ENCODE results near the gene XIAP. TPM values are rescaled to one million over a fixed set of nuclear protein-coding genes. Genes with fewer than 3 reads are reported as not detected.
"Not testable (repeated sequence)": the region's sequence is repeated elsewhere in the genome, so short reads cannot be mapped to it uniquely, and the experiment has no call there.

XIAP gene
- 17.0 TPM for polyA plus RNA-seq (2013, experiment 1 of 2)
- 20.9 TPM for polyA plus RNA-seq (2013, experiment 2 of 2)

DNA sequence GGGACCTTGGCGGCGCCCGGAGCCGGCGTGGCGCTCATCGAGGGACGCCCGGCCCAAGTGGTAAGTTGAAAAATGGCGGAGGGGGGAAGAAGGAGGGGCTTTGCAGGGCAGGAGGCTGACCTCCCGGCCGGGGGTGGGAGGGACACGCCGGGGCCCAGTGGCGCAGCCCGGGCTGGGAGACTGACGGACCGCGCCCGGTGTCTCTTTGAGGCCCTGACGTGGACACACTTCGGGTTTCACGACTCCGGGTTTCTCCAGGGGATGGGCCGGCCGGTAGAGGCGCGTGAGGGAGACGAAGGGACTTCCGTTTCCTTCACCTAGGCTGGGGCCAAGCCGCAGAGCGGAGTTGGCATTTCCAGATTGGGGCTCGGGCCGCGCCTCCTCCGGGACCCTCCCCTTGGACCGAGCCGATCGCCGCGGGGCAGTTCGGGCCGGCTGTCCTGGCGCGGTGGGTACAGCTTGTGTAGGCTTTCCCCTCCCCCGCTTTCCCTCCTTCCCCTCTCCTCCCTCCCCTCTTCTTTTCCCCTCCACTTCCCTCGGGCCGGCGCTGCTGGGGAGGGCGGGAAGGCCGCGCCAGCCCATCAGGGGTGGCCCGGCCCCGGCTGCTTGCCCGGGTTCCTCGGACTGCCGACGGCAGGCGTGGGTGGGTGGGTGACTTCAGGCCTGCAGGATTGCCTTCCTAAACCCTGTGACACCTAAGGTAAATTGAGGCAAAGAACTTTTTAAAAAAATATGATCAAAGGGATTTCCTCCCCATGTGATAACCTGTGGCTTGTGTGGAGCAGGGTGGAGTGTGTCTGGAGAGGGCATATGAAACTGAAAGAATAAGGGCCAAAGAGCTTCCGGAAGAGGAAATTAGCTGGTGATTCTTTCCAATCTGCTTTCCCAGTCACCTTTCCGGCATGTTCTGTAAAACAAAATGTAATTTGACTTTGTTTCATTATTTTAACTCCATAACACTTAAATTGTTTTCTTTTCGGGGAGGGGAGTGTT, at the start of gene XIAP:
XIAP (plus strand) TSS at position 208 of the 993 bp plus-strand sequence. CDS start 25,610 bp downstream, outside the sequence.
- Histone ChIP-seq H3K4me3 (ENCODE audit: insufficient read depth in 1 of 2, low read depth in 1 of 2, low read length in 2 of 2) (peak within 1 kb of the TSS; percentile 68 to 78), H2AFZ (ENCODE audit: low read depth, low read length) (no peak within 1 kb of the TSS), H3K27me3 (ENCODE audit: control insufficient read depth in 1 of 2, insufficient read depth in 1 of 2, low read length in 2 of 2) (no peaks in the 10 kb centered on the region), H4K8ac (ENCODE audit: low read length) (peak within 1 kb of the TSS; percentile 64), H3K4me2 (ENCODE audit: low read length, poor library complexity, severe bottlenecking) (peak within 1 kb of the TSS; percentile 29), H3K18ac (ENCODE audit: low read depth in 1 of 2, low read length in 2 of 2) (peak within 1 kb of the TSS; percentile 61 to 75), H3K14ac (ENCODE audit: low read length in 2 of 2) (no peak within 1 kb of the TSS), H3K9me3 (ENCODE audit: control insufficient read depth, low read length) (no peaks in the 10 kb centered on the region), H3K79me1 (replicated peaks; ENCODE audit: low read length, poor library complexity, severe bottlenecking) (no peaks in the 10 kb centered on the region), H3K36me3 (ENCODE audit: control insufficient read depth in 1 of 2, insufficient read depth in 2 of 2, low read depth in 1 of 2, low read length in 2 of 2) (peaks cover 0 to 2% of the 10 kb centered on the region in 2 experiments), H2BK5ac (ENCODE audit: low read depth, low read length, poor library complexity, severe bottlenecking) (no peak within 1 kb of the TSS), H3K27ac (ENCODE audit: low read length, poor library complexity, severe bottlenecking) (peak within 1 kb of the TSS; percentile 96), H3K4me1 (ENCODE audit: control insufficient read depth, insufficient read depth, low read depth, low read length) (no peaks in the 10 kb centered on the region), H2BK12ac (ENCODE audit: low read length in 2 of 2) (no peak within 1 kb of the TSS), H3K9ac (ENCODE audit: low read length) (peak within 1 kb of the TSS; percentile 100), H3K4ac (ENCODE audit: low read depth in 1 of 2, low read length in 2 of 2) (peak within 1 kb of the TSS; percentile 24 to 75), H4K91ac (ENCODE audit: low read length) (peak within 1 kb of the TSS; percentile 94), H2BK120ac (ENCODE audit: low read depth, low read length) (peak within 1 kb of the TSS; percentile 73), H2AK5ac (ENCODE audit: low read length, severe bottlenecking) (no peak within 1 kb of the TSS), H3K23ac (ENCODE audit: low read length in 2 of 2) (no peak within 1 kb of the TSS), H2BK15ac (ENCODE audit: low read depth, poor library complexity, severe bottlenecking) (peak within 1 kb of the TSS; percentile 23)
- 0% methylated on average over 23 of the region's 62 CpGs for WGBS
- DNase-seq = peak; percentile 93

DNA sequence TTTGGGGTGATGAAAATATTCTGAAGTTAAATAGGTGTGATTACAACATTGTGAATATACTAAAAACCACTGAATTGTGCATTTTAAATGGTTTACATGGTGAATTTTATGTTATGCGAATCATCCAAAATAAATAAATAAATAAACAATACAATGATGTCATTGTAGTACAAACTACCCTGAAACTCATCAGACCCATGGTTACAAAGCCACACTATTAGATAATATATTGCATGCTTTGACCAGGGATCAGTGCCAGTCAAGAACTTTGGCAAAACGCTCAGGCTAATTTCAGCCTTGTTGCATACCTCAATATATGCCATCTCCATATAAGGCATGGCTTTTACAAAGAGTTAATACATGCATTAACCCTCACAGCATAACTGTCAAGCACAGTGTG, 45.5 kb upstream of the XIAP start:
- 41% methylated on average over 1 of the region's 2 CpGs for WGBS
- no peak overlapping the region for H4K8ac ChIP-seq (ENCODE audit: low read length)
- H3K4ac ChIP-seq (ENCODE audit: low read depth in 1 of 2, low read length in 2 of 2) = no peak overlapping the region
- H3K23ac ChIP-seq (ENCODE audit: low read length in 2 of 2) = no peak overlapping the region
- H3K79me1 ChIP-seq (replicated peaks; ENCODE audit: low read length, poor library complexity, severe bottlenecking) = no peaks in the 10 kb centered on the region
- no peak overlapping the region for H3K4me3 ChIP-seq (ENCODE audit: insufficient read depth in 1 of 2, low read depth in 1 of 2, low read length in 2 of 2)
- H4K91ac ChIP-seq (ENCODE audit: low read length) = no peak overlapping the region
- no peak overlapping the region for H2BK120ac ChIP-seq (ENCODE audit: low read depth, low read length)
- no peak overlapping the region for H3K4me2 ChIP-seq (ENCODE audit: low read length, poor library complexity, severe bottlenecking)
- H3K9ac ChIP-seq (ENCODE audit: low read length) = no peak overlapping the region
- H2BK15ac ChIP-seq (ENCODE audit: low read depth, poor library complexity, severe bottlenecking) = no peak overlapping the region
- no peak overlapping the region for H2AK5ac ChIP-seq (ENCODE audit: low read length, severe bottlenecking)
- H3K14ac ChIP-seq (ENCODE audit: low read length in 2 of 2) = no peak overlapping the region
- no peak for DNase-seq
- H3K36me3 ChIP-seq (ENCODE audit: control insufficient read depth in 1 of 2, insufficient read depth in 2 of 2, low read depth in 1 of 2, low read length in 2 of 2) = no peaks in the 10 kb centered on the region
- H3K18ac ChIP-seq (ENCODE audit: low read depth in 1 of 2, low read length in 2 of 2) = no peak overlapping the region
- H2BK12ac ChIP-seq (ENCODE audit: low read length in 2 of 2) = no peak overlapping the region
- no peak overlapping the region for H2BK5ac ChIP-seq (ENCODE audit: low read depth, low read length, poor library complexity, severe bottlenecking)
- no peak overlapping the region for H3K27ac ChIP-seq (ENCODE audit: low read length, poor library complexity, severe bottlenecking)
- no peaks in the 10 kb centered on the region for H3K27me3 ChIP-seq (ENCODE audit: control insufficient read depth in 1 of 2, insufficient read depth in 1 of 2, low read length in 2 of 2)
- no peak overlapping the region for H2AFZ ChIP-seq (ENCODE audit: low read depth, low read length)
- H3K9me3 ChIP-seq (ENCODE audit: control insufficient read depth, low read length) = no peaks in the 10 kb centered on the region
- H3K4me1 ChIP-seq (ENCODE audit: control insufficient read depth, insufficient read depth, low read depth, low read length) = peaks cover 2% of the 10 kb centered on the region

DNA sequence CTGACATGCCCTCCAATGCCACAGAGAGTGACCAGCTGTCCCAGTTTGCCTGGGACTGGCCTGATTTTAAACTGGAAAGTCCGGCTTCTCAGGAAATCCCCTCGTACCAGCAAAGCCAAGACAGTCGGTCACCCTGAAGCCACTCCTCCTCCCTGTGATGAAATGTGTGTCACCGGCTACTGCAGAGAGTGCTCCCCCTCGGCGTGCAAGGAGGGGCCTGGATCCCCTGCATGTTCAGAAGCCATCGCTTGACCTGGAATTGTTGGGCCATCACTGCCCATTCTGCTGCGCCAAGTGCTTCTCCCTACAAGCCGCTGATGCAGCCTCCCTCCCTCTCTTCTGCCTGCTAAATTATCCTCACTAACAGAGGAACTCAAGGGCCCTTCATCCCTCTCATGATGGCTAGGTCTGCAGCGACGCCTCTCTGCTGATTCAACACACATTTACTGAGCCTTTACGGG, 44.9 kb upstream of the XIAP start:
- H2BK5ac ChIP-seq (ENCODE audit: low read depth, low read length, poor library complexity, severe bottlenecking); H3K36me3 ChIP-seq (ENCODE audit: control insufficient read depth in 1 of 2, insufficient read depth in 2 of 2, low read depth in 1 of 2, low read length in 2 of 2); H3K18ac ChIP-seq (ENCODE audit: low read depth in 1 of 2, low read length in 2 of 2); H2AFZ ChIP-seq (ENCODE audit: low read depth, low read length); H2AK5ac ChIP-seq (ENCODE audit: low read length, severe bottlenecking); H2BK12ac ChIP-seq (ENCODE audit: low read length in 2 of 2); H3K4me1 ChIP-seq (ENCODE audit: control insufficient read depth, insufficient read depth, low read depth, low read length); H3K27ac ChIP-seq (ENCODE audit: low read length, poor library complexity, severe bottlenecking); H3K4ac ChIP-seq (ENCODE audit: low read depth in 1 of 2, low read length in 2 of 2); DNase-seq; H3K27me3 ChIP-seq (ENCODE audit: control insufficient read depth in 1 of 2, insufficient read depth in 1 of 2, low read length in 2 of 2); H3K9ac ChIP-seq (ENCODE audit: low read length); H2BK15ac ChIP-seq (ENCODE audit: low read depth, poor library complexity, severe bottlenecking); H2BK120ac ChIP-seq (ENCODE audit: low read depth, low read length); H3K4me2 ChIP-seq (ENCODE audit: low read length, poor library complexity, severe bottlenecking); H3K79me1 ChIP-seq (replicated peaks; ENCODE audit: low read length, poor library complexity, severe bottlenecking); H3K23ac ChIP-seq (ENCODE audit: low read length in 2 of 2); H3K4me3 ChIP-seq (ENCODE audit: insufficient read depth in 1 of 2, low read depth in 1 of 2, low read length in 2 of 2); H3K14ac ChIP-seq (ENCODE audit: low read length in 2 of 2); H4K91ac ChIP-seq (ENCODE audit: low read length); H4K8ac ChIP-seq (ENCODE audit: low read length); H3K9me3 ChIP-seq (ENCODE audit: control insufficient read depth, low read length): not testable (repeated sequence)
- WGBS = 80% methylated on average over 6 of the region's 12 CpGs

DNA sequence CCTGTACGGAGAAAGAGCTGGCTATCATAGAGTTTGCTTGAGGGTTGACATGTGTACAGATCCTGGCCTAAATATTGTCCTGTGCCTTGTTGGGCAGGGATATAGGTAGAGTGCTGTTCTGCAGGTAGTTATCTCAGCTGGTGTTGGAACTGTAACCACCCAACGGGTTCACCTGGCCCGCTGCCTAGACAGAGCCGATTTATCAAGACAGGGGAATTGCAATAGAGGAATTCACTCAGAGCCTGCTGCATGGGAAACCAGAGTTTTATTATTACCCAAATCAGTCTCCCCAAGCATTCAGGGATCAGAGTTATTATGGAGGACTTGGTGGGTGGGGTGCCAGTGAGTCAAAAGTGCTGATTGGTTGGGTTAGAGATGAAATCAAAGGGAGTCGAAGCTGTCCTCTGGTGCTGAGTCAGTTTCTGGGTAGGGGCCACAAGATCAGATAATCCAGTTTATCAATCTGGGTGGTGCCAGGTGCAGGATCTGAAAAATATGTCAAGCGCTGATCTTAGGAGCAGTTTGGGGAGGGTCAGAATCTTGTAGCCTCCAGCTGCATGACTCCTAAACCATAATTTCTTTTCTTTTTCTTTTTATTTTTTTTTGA, 42.5 kb upstream of the XIAP start:
- no peak overlapping the region for H2AK5ac ChIP-seq (ENCODE audit: low read length, severe bottlenecking)
- H3K9me3 ChIP-seq (ENCODE audit: control insufficient read depth, low read length) = no peaks in the 10 kb centered on the region
- no peak overlapping the region for H2AFZ ChIP-seq (ENCODE audit: low read depth, low read length)
- no peak overlapping the region for H4K91ac ChIP-seq (ENCODE audit: low read length)
- H2BK12ac ChIP-seq (ENCODE audit: low read length in 2 of 2) = no peak overlapping the region
- no peak overlapping the region for H3K27ac ChIP-seq (ENCODE audit: low read length, poor library complexity, severe bottlenecking)
- no peak overlapping the region for H2BK5ac ChIP-seq (ENCODE audit: low read depth, low read length, poor library complexity, severe bottlenecking)
- H2BK120ac ChIP-seq (ENCODE audit: low read depth, low read length) = no peak overlapping the region
- H3K14ac ChIP-seq (ENCODE audit: low read length in 2 of 2) = no peak overlapping the region
- no peaks in the 10 kb centered on the region for H3K36me3 ChIP-seq (ENCODE audit: control insufficient read depth in 1 of 2, insufficient read depth in 2 of 2, low read depth in 1 of 2, low read length in 2 of 2)
- no peak overlapping the region for H4K8ac ChIP-seq (ENCODE audit: low read length)
- H3K4me2 ChIP-seq (ENCODE audit: low read length, poor library complexity, severe bottlenecking) = no peak overlapping the region
- H3K4me1 ChIP-seq (ENCODE audit: control insufficient read depth, insufficient read depth, low read depth, low read length) = peaks cover 2% of the 10 kb centered on the region
- H3K18ac ChIP-seq (ENCODE audit: low read depth in 1 of 2, low read length in 2 of 2) = no peak overlapping the region
- H2BK15ac ChIP-seq (ENCODE audit: low read depth, poor library complexity, severe bottlenecking) = no peak overlapping the region
- DNase-seq = no peak
- no peaks in the 10 kb centered on the region for H3K79me1 ChIP-seq (replicated peaks; ENCODE audit: low read length, poor library complexity, severe bottlenecking)
- no peak overlapping the region for H3K23ac ChIP-seq (ENCODE audit: low read length in 2 of 2)
- H3K4me3 ChIP-seq (ENCODE audit: insufficient read depth in 1 of 2, low read depth in 1 of 2, low read length in 2 of 2) = no peak overlapping the region
- 92% methylated on average over 5 of the region's 6 CpGs for WGBS
- H3K9ac ChIP-seq (ENCODE audit: low read length) = no peak overlapping the region
- H3K27me3 ChIP-seq (ENCODE audit: control insufficient read depth in 1 of 2, insufficient read depth in 1 of 2, low read length in 2 of 2) = no peaks in the 10 kb centered on the region
- no peak overlapping the region for H3K4ac ChIP-seq (ENCODE audit: low read depth in 1 of 2, low read length in 2 of 2)

Data from mesenchymal stem cell (in vitro differentiated cells and primary cell).